Breast epithelium (tissue), 3 donors: ENCODE measurements around the gene EPHB3.

Source experiments
- POLR2A ChIP-seq: fragments of 450-650 bp; IDR thresholded peaks from one replicate; pipeline ENCODE4 v1.6.1; 2016; ENCODE audit warnings: antibody characterized with exemption, mild to moderate bottlenecking, moderate library complexity
- POLR2AphosphoS5 ChIP-seq, 3 donors: sonication (generic); formaldehyde crosslinking; IDR thresholded peaks; one replicate each; pipeline ENCODE4 v1.6.1; 2017; ENCODE audit warnings: antibody characterized with exemption in 3 of 3
- TF ChIP-seq, protein P1 (sequence below), 3 donors: fragments of 450-650 bp; IDR thresholded peaks; one replicate each; pipeline ENCODE4 v1.5.1; 2016 to 2017; ENCODE audit warnings: antibody characterized with exemption in 3 of 3, mild to moderate bottlenecking in 3 of 3, moderate library complexity in 3 of 3

DNA sequence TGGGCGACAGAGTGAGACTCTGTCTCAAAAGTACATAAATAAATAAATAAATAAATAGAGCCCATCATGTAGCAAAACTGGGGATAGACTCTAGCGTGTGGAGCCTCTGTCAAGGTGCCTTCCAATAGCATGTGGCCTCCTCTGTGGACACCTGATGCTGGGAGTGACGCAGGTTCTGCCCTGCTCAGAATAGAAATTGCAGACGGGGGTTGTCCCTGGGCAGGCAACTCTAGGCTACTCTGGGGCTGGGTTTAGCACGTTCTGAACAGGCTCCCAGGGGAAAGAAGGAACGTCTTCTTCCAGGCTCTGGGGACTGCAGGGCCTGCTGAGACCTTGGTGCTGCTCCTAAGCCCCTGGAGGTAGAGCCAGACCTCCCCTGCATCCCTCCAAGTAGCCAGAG is 65.3 kb downstream of the EPHB3 start:
- TF ChIP-seq, protein P1, sequence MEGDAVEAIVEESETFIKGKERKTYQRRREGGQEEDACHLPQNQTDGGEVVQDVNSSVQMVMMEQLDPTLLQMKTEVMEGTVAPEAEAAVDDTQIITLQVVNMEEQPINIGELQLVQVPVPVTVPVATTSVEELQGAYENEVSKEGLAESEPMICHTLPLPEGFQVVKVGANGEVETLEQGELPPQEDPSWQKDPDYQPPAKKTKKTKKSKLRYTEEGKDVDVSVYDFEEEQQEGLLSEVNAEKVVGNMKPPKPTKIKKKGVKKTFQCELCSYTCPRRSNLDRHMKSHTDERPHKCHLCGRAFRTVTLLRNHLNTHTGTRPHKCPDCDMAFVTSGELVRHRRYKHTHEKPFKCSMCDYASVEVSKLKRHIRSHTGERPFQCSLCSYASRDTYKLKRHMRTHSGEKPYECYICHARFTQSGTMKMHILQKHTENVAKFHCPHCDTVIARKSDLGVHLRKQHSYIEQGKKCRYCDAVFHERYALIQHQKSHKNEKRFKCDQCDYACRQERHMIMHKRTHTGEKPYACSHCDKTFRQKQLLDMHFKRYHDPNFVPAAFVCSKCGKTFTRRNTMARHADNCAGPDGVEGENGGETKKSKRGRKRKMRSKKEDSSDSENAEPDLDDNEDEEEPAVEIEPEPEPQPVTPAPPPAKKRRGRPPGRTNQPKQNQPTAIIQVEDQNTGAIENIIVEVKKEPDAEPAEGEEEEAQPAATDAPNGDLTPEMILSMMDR (IDR thresholded peaks at IDR 0.05): no peak
- no peak for TF ChIP-seq POLR2A
- no peak for TF ChIP-seq POLR2AphosphoS5 (IDR thresholded peaks at IDR 0.05)
